Measurements from ENCODE around the gene FYN. TPM values are rescaled to one million over a fixed set of nuclear protein-coding genes. Genes with fewer than 3 reads are reported as not detected.

The FYN gene
- total and polyA plus RNA-seq, 2 experiments from 2014 or later: 58.6 to 166 TPM

- DNase-seq: no peak
- no peaks in the 10 kb centered on the region for H3K9me3 ChIP-seq (ENCODE audit: low read depth)
- H3K4me3 ChIP-seq: no peak overlapping the region
- H3K27ac ChIP-seq: no peak overlapping the region
- no peaks in the 10 kb centered on the region for H3K27me3 ChIP-seq (replicated peaks; ENCODE audit: insufficient read depth)
- H3K4me1 ChIP-seq (ENCODE audit: insufficient read depth): peaks cover 61% of the 10 kb centered on the region
- TF ChIP-seq EZH2 (IDR thresholded peaks at IDR 0.05; ENCODE audit: insufficient read depth, poor library complexity, severe bottlenecking): no peak
- no peak for TF ChIP-seq EZH2phosphoT487 (IDR thresholded peaks at IDR 0.05; ENCODE audit: insufficient read depth, low read depth)
- peaks cover 4% of the 10 kb centered on the region for H3K36me3 ChIP-seq (ENCODE audit: low read depth)
- no peaks in the 10 kb centered on the region for H4K20me1 ChIP-seq (ENCODE audit: insufficient read depth)
- in situ Hi-C loops (cut with MboI): no loop called here
- H3K9me2 ChIP-seq (ENCODE audit: insufficient read depth): no peaks in the 10 kb centered on the region
- WGBS, 2 experiments (ENCODE audit: low coverage in 1 of 2, low lambda C conversion rate in 2 of 2, missing lambda C conversion rate in 2 of 2): 99 to 100% methylated on average over 3 of the region's 3 CpGs
- H3F3A ChIP-seq (ENCODE audit: insufficient read depth): peaks cover 38% of the 10 kb centered on the region
- H3K9ac ChIP-seq: no peak overlapping the region
- no peak overlapping the region for H3K4me2 ChIP-seq (ENCODE audit: unreplicated experiment)
- no peak overlapping the region for H2AFZ ChIP-seq
- no peaks in the 10 kb centered on the region for H3K79me2 ChIP-seq (ENCODE audit: insufficient read depth)
These were observed 212.7 kb downstream of the FYN start for GRCh38 chr6:111660531-111660930.

- H3K9ac ChIP-seq: peak overlapping the region; percentile 43
- H3K9me3 ChIP-seq (ENCODE audit: low read depth): no peaks in the 10 kb centered on the region
- no peaks in the 10 kb centered on the region for H3K79me2 ChIP-seq (ENCODE audit: insufficient read depth)
- peak overlapping the region; percentile 63 for H3K27ac ChIP-seq
- no peaks in the 10 kb centered on the region for H4K20me1 ChIP-seq (ENCODE audit: insufficient read depth)
- H3K4me1 ChIP-seq (ENCODE audit: insufficient read depth): peaks cover 47% of the 10 kb centered on the region
- 15 to 23% methylated on average over 4 of the region's 4 CpGs for WGBS, 2 experiments (ENCODE audit: low coverage in 1 of 2, low lambda C conversion rate in 2 of 2, missing lambda C conversion rate in 2 of 2)
- TF ChIP-seq EZH2phosphoT487 (IDR thresholded peaks at IDR 0.05; ENCODE audit: insufficient read depth, low read depth): no peak
- TF ChIP-seq EZH2 (IDR thresholded peaks at IDR 0.05; ENCODE audit: insufficient read depth, poor library complexity, severe bottlenecking): no peak
- no peak overlapping the region for H2AFZ ChIP-seq
- no peaks in the 10 kb centered on the region for H3K9me2 ChIP-seq (ENCODE audit: insufficient read depth)
- DNase-seq: peak; percentile 86
- H3F3A ChIP-seq (ENCODE audit: insufficient read depth): peaks cover 22% of the 10 kb centered on the region
- no peaks in the 10 kb centered on the region for H3K27me3 ChIP-seq (replicated peaks; ENCODE audit: insufficient read depth)
- H3K4me3 ChIP-seq: peak overlapping the region; percentile 43
- in situ Hi-C loops (cut with MboI): no loop called here
- peaks cover 4% of the 10 kb centered on the region for H3K36me3 ChIP-seq (ENCODE audit: low read depth)
- peak overlapping the region; percentile 84 for H3K4me2 ChIP-seq (ENCODE audit: unreplicated experiment)
These were observed 214.6 kb downstream of the FYN start for GRCh38 chr6:111658462-111659154.

GRCh38 chr6:111657146-111657545 lies 216.1 kb downstream of the FYN start:
- Histone ChIP-seq H3K79me2 (ENCODE audit: insufficient read depth) (no peaks in the 10 kb centered on the region), H2AFZ (no peak overlapping the region), H3F3A (ENCODE audit: insufficient read depth) (peaks cover 13% of the 10 kb centered on the region; the same call in 1 of the 2 replicates), H3K4me3 (no peak overlapping the region), H3K4me1 (ENCODE audit: insufficient read depth) (peaks cover 32% of the 10 kb centered on the region), H3K9me3 (ENCODE audit: low read depth) (no peaks in the 10 kb centered on the region), H3K27ac (peak overlapping the region; percentile 63), H3K27me3 (replicated peaks; ENCODE audit: insufficient read depth) (no peaks in the 10 kb centered on the region), H3K9ac (no peak overlapping the region), H4K20me1 (ENCODE audit: insufficient read depth) (no peaks in the 10 kb centered on the region), H3K4me2 (ENCODE audit: unreplicated experiment) (peak overlapping the region; percentile 6), H3K9me2 (ENCODE audit: insufficient read depth) (no peaks in the 10 kb centered on the region), H3K36me3 (ENCODE audit: low read depth) (peaks cover 4% of the 10 kb centered on the region)
- peak; percentile 81 for DNase-seq
- WGBS, 2 experiments (ENCODE audit: low coverage in 1 of 2, low lambda C conversion rate in 2 of 2, missing lambda C conversion rate in 2 of 2): 0 to 4% methylated on average over 1 of the region's 1 CpG
- TF ChIP-seq EZH2phosphoT487 (IDR thresholded peaks at IDR 0.05; ENCODE audit: insufficient read depth, low read depth): no peak
- TF ChIP-seq EZH2 (IDR thresholded peaks at IDR 0.05; ENCODE audit: insufficient read depth, poor library complexity, severe bottlenecking): no peak
- in situ Hi-C loops (cut with MboI): no loop called here

- Histone ChIP-seq H3K36me3 (ENCODE audit: low read depth) (no peaks in the 10 kb centered on the region), H3K79me2 (ENCODE audit: insufficient read depth) (no peaks in the 10 kb centered on the region), H3K9me2 (ENCODE audit: insufficient read depth) (no peaks in the 10 kb centered on the region), H3K4me2 (ENCODE audit: unreplicated experiment) (no peak overlapping the region), H3K9me3 (ENCODE audit: low read depth) (no peaks in the 10 kb centered on the region), H3F3A (ENCODE audit: insufficient read depth) (peaks cover 13% of the 10 kb centered on the region; the same call in 1 of the 2 replicates), H3K27ac (no peak overlapping the region), H3K4me1 (ENCODE audit: insufficient read depth) (peaks cover 26% of the 10 kb centered on the region), H3K27me3 (replicated peaks; ENCODE audit: insufficient read depth) (no peaks in the 10 kb centered on the region), H3K4me3 (no peak overlapping the region), H4K20me1 (ENCODE audit: insufficient read depth) (no peaks in the 10 kb centered on the region), H3K9ac (no peak overlapping the region), H2AFZ (no peak overlapping the region)
- in situ Hi-C loops (cut with MboI): no loop called here
- no peak for DNase-seq
- TF ChIP-seq EZH2 (IDR thresholded peaks at IDR 0.05; ENCODE audit: insufficient read depth, poor library complexity, severe bottlenecking) (no peak), EZH2phosphoT487 (IDR thresholded peaks at IDR 0.05; ENCODE audit: insufficient read depth, low read depth) (no peak)
- WGBS, 2 experiments (ENCODE audit: low coverage in 1 of 2, low lambda C conversion rate in 2 of 2, missing lambda C conversion rate in 2 of 2): 78 to 84% methylated on average over 2 of the region's 2 CpGs
These were observed 219.3 kb downstream of the FYN start for GRCh38 chr6:111653979-111654378.
